ENCODE results near the gene MAP2K7.
"Not testable (repeated sequence)": the region's sequence is repeated elsewhere in the genome, so short reads cannot be mapped to it uniquely, and the experiment has no call there.

The MAP2K7 gene

GRCh38 chr19:7932276-7932929, 28.7 kb downstream of the MAP2K7 start:
- no peak for DNase-seq

DNA sequence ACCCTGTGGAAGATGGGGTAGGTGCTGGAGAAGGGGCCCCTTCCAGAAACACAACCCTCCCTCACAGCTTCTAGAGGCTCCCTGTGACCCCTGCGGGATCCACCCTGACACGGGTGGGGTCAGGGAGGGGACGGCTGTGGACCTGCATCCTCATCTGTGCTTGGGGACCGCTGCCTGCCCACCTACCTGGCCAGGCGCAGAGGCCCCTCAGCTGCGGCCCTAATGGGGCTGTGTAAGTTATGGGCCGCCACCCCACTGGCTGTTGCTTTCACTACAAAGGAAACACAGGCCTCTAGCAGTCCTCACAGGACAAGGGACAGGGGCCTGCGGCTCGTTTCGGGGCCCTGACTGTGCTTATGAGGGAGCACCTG, 29.2 kb downstream of the MAP2K7 start:
- DNase-seq = no peak

- DNase-seq = no peak
Observed at GRCh38 chr19:7933411-7933810, 29.7 kb downstream of the MAP2K7 start.

- DNase-seq = no peak
Observed at GRCh38 chr19:7933828-7934725, 30.4 kb downstream of the MAP2K7 start.

DNA sequence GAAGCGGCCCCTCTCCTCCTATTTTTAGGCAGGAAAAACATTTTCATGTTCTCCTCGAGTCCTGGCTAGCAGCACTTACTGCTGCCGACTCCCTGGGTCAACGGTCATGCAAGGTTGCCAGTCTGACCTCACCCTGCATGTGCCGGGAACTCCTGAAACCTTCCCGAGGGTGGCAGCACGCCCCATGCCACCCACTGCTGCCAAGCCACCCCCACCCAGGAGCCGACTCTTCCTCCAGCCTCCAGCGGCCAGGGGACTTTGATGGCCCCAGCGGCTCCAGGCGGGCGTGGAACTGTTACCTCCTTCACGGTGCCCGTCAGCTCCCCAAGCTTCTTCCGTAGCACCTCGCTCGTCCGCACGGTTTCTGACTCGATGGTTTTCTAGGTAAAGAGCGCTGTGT, 31.1 kb downstream of the MAP2K7 start:
- no peak for DNase-seq

DNA sequence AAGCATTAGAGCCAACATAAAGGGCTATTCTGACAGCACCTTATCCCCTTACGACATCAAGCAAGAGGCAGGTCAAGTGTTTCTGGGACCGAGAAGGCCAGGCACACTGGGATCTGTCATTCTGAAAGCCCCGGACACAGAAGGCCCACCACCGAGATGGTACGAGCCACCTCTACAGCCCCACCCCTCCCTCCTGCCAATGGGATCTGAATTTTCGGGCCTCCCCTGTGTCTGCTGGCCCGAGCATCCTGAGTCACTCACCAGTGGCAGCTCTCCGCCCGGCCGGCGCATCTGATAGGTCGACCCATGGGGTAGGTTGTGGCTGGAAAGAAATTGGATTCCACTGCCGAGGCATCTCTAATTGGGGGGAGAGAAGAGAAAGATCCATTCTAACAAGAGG, 37.2 kb downstream of the MAP2K7 start:
- no peak for DNase-seq

- DNase-seq = no peak
Observed at GRCh38 chr19:7941895-7942596, 38.4 kb downstream of the MAP2K7 start.

DNA sequence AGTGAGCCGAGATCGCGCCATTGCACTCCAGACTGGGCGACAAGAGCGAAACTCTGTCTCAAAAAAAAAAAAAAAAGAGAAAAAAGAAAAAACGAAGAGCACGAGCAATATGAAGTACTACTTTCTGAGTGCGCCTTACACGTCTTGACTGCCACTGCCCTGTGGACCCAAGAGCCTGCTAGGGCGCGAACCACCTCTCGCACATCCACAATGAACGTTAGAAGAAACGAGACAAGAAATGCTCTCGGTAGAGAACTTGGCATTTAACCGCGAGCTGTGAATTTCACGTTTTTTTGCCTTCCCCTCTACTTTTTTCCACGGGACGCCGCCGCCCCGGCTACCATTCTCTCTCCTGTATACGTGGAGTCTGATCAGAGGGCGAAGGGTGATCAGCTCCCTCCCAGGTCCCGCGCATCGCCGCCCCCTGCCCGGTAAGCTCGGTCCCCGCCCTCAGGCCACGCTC, 39.3 kb downstream of the MAP2K7 start:
- no peak for DNase-seq

- peak; percentile 99 for DNase-seq
Observed at GRCh38 chr19:7943444-7944176, 39.9 kb downstream of the MAP2K7 start, which contains the start of gene TIMM44. Gene TIMM44 (minus strand): TSS chr19:7943666. CDS start chr19:7943651, 15 bp downstream.

DNA sequence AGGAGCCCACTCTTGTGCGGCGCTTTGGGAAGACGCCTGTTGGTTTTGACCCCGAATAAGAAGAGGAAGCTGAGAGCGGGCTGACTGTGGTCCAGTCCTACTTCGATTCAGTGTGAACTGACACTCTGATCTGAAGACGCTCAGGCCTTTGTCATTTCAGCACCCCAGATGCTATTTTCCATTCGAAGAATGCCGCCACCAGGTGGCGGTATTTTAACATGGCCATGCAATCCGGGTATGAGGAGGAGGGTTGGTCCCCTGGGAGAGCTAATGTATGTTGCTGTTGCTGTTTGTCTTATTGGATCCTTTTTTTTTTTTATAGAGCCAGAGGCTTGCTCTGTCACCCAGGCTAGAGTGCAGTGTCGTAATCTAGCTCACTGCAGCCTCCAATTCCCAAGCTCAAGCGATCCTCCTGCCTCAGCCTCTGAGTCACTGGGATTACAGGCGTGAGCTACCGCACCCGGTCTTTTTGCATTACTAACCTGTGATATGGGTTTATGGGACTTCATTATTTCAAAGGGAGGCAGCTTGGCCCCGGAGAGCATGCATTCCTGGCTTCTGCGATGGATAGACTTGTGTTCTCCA, 40.6 kb downstream of the MAP2K7 start:
- peak; percentile 89 for DNase-seq

DNA sequence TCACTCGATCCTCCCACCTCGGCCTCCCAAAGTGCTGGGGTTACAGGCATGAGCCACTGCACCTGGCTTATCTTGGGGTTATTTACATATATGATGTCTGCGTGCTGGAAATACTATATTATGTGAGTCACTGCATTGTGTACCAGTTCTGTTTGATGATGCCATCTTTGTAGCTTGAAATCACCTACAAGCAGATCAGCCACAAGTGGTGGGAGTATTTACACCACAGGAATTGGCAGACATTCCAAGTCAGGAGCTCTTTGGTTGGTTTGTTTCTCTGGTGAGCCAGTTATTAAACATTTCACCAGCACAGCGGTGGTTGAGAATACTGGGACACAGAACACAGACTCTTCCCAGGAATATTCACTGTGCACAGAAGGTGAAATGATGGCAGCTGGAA, 44.3 kb downstream of the MAP2K7 start:
- no peak for DNase-seq

DNA sequence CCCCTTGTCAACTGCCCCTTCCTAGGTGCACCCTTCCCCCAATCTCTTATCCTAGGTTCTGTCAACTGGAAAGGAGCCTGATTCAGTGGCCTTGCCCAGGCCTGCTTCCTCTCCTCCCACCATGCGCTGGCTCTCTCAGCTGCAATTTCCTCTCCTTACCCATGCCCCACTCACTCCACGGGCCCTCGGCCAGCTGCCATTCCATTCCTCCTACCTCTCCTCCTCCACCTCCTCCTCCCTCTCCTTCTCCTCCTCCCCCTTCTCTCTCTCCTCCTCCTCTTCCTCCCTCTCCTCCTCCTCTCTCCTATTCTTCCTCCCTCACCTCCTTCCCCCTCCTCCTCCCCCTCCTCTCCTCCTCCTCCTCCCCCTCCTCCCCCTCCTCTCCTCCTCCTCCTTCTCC, 49.4 kb downstream of the MAP2K7 start:
- no peak for DNase-seq

- no peak for DNase-seq
Observed at GRCh38 chr19:7953576-7953975, 49.9 kb downstream of the MAP2K7 start.

DNA sequence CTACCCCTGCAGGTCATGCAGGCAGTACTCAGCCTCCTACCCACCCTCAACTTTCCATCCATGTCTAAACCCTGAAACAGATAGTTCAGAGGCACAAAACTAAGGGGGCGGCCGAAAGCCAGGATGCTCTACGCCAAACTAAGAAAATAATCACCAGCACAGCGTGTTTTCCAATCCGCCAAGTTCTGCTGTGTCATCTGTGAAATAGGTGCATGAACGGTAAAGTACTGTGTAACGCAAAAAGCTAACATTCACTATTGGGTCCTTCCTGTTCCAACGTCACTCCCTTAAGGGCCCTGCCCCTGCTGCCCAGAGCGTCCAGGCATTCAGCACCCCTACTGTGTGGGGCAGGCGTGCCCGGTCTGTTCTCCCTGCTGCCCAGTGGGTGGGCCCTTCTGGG, 52.0 kb downstream of the MAP2K7 start:
- DNase-seq = no peak

- DNase-seq = no peak
Observed at GRCh38 chr19:7959211-7959610, 55.5 kb downstream of the MAP2K7 start.

GRCh38 chr19:7961082-7961481, 57.4 kb downstream of the MAP2K7 start:
- DNase-seq = not testable (repeated sequence)

GRCh38 chr19:7961920-7962626, 58.4 kb downstream of the MAP2K7 start:
- DNase-seq = no peak

- DNase-seq = no peak
Observed at GRCh38 chr19:7962644-7963268, 59.1 kb downstream of the MAP2K7 start.

DNA sequence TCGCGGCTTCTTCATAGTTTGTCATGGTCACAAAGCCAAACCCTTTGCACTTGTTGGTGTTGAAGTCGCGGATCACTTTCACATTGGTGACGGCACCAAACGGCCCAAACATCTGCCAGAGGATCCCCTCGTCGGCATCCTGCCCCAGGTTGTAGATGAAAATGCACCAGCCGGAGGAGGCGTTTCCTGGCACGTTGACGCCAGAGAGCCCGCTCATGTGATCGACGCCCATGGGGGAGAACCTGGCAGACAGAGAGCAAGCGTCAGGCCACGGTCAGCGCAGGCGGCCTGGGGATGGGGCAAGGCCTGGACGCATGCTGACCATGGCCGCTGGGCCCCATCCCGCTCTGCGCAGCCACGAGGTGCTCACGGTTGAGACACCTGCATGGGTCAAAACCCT, 59.9 kb downstream of the MAP2K7 start:
- DNase-seq = no peak

All from midbrain (tissue), 1 donor.